Adipocyte (in vitro differentiated cells): ENCODE data around the gene PRAMEF1.

Experiments used
- DNase-seq: peaks from one replicate; pipeline ENCODE4 v3.0.0-alpha.2; 2015; ENCODE audit warnings: low read depth
- H3K27me3 ChIP-seq: replicated peaks from 2 replicates; pipeline ENCODE4 v1.7.0; 2013; ENCODE audit warnings: mild to moderate bottlenecking, low read length, moderate library complexity; ENCODE audit not compliant: control insufficient read depth, insufficient read depth
- H3K36me3 ChIP-seq: 2 replicates; pipeline ENCODE4 v1.7.0; 2013; ENCODE audit warnings: low read length, mild to moderate bottlenecking, moderate library complexity; ENCODE audit not compliant: control insufficient read depth, insufficient read depth, severe bottlenecking
- H3K4me1 ChIP-seq: 2 replicates; pipeline ENCODE4 v1.7.0; 2013; ENCODE audit warnings: mild to moderate bottlenecking, low read length, moderate library complexity; ENCODE audit not compliant: control insufficient read depth, insufficient read depth
- H3K4me3 ChIP-seq: 2 replicates; pipeline ENCODE4 v1.7.0; 2013; ENCODE audit warnings: mild to moderate bottlenecking, low read length, moderate library complexity
- H3K9ac ChIP-seq: 2 replicates; pipeline ENCODE4 v1.7.0; 2013; ENCODE audit warnings: mild to moderate bottlenecking, low read length, moderate library complexity
- H3K9me3 ChIP-seq: 2 replicates; pipeline ENCODE4 v1.7.0; 2013; ENCODE audit warnings: mild to moderate bottlenecking, low read length, moderate library complexity; ENCODE audit not compliant: control insufficient read depth

PRAMEF1 gene

DNA sequence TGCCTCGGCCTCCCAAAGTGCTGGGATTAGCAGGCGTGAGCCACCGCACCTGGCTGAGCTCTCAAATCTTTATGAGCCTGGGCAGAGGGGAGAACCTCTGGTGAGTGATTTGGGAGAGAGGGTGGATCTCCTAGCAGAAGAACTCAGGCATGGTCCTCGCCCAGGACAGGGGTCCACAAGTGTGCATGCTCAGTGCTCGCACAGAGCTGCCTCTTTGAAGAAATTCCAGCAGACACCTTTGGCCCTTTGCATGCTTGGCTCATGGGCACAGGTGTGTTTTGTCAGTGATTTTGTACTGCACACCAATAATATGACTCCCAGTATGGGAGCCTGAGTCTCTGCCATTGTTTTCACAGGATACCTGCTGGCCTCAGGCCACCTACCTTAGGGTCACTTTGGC is 29.4 kb upstream of the PRAMEF1 start:
- Histone ChIP-seq H3K4me3 (no peak overlapping the region), H3K9ac (no peak overlapping the region), H3K36me3 (no peaks in the 10 kb centered on the region), H3K4me1 (no peaks in the 10 kb centered on the region), H3K9me3 (no peaks in the 10 kb centered on the region), H3K27me3 (peaks cover 22% of the 10 kb centered on the region)
- no peak for DNase-seq

DNA sequence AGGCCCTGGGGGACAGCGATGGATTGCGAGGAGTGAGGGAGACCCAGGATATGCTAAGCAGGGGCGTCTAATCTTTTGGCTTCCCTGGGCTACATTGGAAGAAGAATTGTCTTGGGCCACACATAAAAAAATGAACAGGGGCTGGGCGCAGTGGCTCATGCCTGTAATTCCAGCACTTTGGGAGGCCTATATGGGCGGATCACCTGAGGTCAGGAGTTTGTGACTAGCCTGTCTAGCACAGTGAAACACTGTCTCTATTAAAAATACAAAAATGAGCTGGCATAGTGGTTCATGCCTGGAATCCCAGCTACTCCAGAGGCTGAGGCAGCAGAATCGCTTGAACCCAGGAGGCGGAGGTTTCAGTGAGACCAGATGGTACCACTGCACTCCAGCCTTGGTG is 28.4 kb upstream of the PRAMEF1 start:
- H3K9ac ChIP-seq: no peak overlapping the region

DNA sequence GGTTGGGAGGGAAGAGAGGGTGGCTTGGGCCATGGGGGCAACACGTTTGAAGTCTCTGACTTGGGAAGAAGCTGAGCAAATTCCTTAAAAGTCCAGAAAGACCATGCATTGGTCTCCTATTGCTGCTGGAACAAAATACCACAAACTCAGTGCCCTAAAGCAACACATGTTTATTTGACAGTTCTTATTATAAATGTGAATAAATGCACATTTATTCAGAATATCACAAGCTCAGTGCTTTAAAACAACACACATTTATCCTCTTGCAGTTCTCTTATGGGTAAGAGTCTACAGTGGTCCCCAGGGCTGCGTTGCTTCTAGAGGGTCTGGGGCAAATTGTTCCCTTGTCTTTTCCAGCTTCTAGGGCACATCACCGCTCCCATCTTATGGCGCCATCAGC is 27.7 kb upstream of the PRAMEF1 start:
- no peak for DNase-seq
- Histone ChIP-seq H3K4me3 (no peak overlapping the region), H3K27me3 (peaks cover 27% of the 10 kb centered on the region), H3K9ac (no peak overlapping the region), H3K4me1 (no peaks in the 10 kb centered on the region), H3K9me3 (peaks cover 7% of the 10 kb centered on the region), H3K36me3 (no peaks in the 10 kb centered on the region)

More for the DNA sequence above, 28.4 kb upstream of the PRAMEF1 start:
- Histone ChIP-seq H3K4me1 (no peaks in the 10 kb centered on the region), H3K27me3 (peaks cover 24% of the 10 kb centered on the region), H3K4me3 (no peak overlapping the region), H3K9me3 (peaks cover 6% of the 10 kb centered on the region), H3K36me3 (no peaks in the 10 kb centered on the region)
- DNase-seq: no peak

DNA sequence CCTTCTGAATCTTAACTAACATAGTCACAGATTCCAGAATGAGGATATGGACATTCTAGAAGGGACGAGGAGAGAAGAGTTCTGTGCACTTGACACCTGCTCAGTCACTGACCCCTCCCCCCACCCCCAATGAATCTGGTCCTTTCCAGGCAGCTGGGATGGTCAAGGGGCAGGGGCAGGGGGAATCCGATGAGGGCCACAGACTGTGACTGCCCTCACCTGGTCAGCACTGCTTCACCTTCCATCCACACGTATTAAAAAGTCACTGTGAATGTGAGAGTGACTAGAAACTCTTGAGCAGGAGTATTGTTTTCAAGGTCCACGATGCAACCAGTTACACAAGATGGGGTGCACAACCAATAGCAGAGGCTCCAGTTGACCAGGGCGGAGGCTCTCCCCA is 27.2 kb upstream of the PRAMEF1 start:
- H3K4me3 ChIP-seq: no peak overlapping the region
- no peaks in the 10 kb centered on the region for H3K36me3 ChIP-seq
- no peaks in the 10 kb centered on the region for H3K4me1 ChIP-seq
- H3K9ac ChIP-seq: no peak overlapping the region
- DNase-seq: no peak
- peaks cover 28% of the 10 kb centered on the region for H3K27me3 ChIP-seq
- H3K9me3 ChIP-seq: peaks cover 7% of the 10 kb centered on the region

DNA sequence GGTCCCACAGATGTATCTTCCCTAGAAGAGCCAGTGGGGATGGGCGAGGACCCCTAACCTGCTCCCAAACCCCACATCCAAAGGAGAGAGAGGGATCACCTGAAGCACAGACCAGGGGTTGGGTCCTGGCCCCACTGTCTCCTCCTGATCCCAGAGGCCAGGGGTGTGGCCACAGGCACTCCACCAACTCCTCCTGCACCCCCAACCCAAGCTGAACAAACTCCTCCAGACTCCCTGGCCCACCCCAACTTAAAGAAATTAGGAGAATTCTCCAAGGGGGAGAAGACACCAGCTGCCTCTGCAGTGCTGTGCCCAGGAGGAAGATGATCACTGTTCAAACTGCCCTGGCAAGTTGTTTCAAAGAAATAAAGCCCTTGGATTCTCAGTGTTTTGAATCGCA is 22.2 kb upstream of the PRAMEF1 start:
- H3K4me1 ChIP-seq: no peaks in the 10 kb centered on the region
- peaks cover 13% of the 10 kb centered on the region for H3K9me3 ChIP-seq
- peaks cover 45% of the 10 kb centered on the region for H3K27me3 ChIP-seq
- H3K4me3 ChIP-seq: no peak overlapping the region
- no peak for DNase-seq
- H3K36me3 ChIP-seq: no peaks in the 10 kb centered on the region
- H3K9ac ChIP-seq: no peak overlapping the region

DNA sequence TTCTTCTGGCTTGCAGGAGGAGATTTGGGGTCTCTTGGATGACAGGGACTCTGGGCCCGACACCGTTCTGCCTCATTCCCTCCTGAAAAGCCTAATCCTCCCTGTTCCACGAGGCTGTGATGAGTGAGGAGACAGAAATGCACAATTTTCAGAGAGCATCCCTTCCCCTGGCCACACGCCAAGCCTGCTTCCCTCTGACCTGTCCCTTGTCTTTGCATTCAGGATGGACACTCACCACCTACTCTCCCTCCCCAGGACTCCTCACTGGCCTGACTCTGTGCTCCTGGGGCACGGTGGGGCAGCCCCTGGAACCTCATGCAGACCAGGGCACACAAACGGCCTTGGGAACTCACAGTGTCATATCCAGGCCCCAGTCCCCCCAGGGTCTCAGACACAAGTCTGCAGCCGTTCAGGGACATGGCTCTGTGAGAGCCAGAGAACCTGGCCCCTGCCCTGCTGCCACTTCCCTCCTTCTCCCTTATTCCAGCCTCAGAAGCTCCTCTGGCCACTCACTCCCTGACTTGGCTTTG is 21.2 kb upstream of the PRAMEF1 start:
- Histone ChIP-seq H3K4me1 (no peaks in the 10 kb centered on the region), H3K36me3 (no peaks in the 10 kb centered on the region), H3K4me3 (no peak overlapping the region), H3K27me3 (peaks cover 45% of the 10 kb centered on the region), H3K9ac (no peak overlapping the region), H3K9me3 (peaks cover 20% of the 10 kb centered on the region)
- DNase-seq: no peak

DNA sequence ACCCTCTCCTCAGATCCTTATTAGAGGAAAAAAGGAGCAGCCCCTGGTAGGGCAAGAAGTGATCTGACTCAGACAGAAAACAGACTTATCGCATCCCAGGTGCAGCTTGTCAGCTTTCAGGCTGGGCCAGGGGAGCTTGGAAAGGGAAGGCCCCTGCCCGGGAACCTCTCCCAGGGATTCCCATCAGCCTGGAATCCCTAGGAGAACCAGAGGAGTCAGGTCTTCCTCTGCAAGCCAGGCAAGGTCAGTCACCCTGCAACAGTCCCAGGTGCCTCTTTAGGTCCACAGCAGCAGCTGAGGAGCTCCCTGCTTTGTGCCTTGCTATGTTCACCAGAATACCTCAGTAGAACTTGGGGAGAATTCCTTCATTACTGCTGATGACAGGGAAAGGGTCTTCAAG is 20.6 kb upstream of the PRAMEF1 start:
- H3K27me3 ChIP-seq: peaks cover 49% of the 10 kb centered on the region
- DNase-seq: no peak
- no peaks in the 10 kb centered on the region for H3K36me3 ChIP-seq
- H3K9me3 ChIP-seq: peaks cover 20% of the 10 kb centered on the region
- no peak overlapping the region for H3K9ac ChIP-seq
- no peaks in the 10 kb centered on the region for H3K4me1 ChIP-seq
- H3K4me3 ChIP-seq: no peak overlapping the region

DNA sequence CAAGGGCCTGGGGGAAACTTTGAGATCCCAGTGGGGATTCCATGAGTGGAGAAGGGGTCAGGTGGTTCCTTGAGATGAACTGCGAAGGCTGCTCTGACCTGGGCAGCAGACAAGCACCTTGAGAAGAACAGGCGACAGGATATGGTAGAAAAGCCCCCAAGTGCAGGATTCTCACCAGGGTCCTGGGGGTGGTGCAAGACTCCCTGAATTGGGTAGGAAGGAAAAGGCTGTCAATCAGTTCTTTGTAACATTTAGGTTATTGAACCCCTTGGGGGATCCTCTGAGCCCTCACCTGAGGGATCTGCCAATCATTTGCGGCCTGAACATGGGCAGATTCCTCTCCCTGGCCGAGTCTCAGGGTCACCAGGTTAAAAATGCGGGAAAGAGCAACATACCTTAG is 20.0 kb upstream of the PRAMEF1 start:
- Histone ChIP-seq H3K4me3 (no peak overlapping the region), H3K27me3 (peaks cover 52% of the 10 kb centered on the region), H3K4me1 (no peaks in the 10 kb centered on the region), H3K9ac (no peak overlapping the region), H3K36me3 (no peaks in the 10 kb centered on the region), H3K9me3 (peaks cover 20% of the 10 kb centered on the region)
- DNase-seq: no peak

DNA sequence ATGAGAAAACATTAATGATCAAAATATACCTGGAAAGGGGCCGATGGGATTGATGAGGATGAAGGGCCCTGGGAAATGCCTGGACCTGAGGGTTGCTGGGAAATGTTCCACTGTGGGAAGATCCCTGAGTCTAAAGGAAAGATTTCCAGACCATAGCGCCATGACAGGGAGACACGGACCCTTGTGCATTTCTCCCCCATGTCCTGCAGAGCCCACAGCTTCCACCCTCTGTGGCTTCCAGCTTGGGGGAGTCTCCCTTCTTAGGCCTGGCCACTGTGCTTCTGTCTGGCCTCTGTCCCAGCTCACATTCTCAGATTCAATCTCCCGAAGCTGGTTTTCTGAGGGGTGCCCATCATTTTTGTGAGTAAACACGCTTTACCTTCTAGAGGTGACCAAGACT is 18.7 kb upstream of the PRAMEF1 start:
- no peaks in the 10 kb centered on the region for H3K36me3 ChIP-seq
- peaks cover 50% of the 10 kb centered on the region for H3K27me3 ChIP-seq
- H3K9me3 ChIP-seq: peaks cover 17% of the 10 kb centered on the region
- no peaks in the 10 kb centered on the region for H3K4me1 ChIP-seq
- no peak overlapping the region for H3K4me3 ChIP-seq
- H3K9ac ChIP-seq: no peak overlapping the region
- DNase-seq: no peak

DNA sequence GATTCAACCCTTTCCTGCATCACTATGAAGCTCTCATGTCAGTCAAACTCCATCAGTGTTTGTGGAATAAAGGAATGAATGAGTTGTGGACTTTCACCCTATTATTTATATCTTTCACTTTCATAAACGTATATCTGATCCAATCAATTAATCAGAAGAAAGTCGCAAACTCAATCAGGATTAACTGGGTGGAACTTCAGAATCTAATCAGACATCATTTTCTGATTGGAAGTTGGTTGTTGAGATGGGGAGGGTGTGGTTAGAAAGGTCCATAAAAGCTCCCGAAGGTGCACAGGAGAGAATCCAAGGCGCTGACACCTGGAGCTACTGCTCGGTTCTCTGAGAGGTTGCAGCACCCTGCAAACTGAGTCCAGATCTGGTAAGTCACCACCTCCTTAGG is 17.8 kb upstream of the PRAMEF1 start, which contains the start of gene PRAMEF12:
TSS of gene PRAMEF12 (plus strand) at position 301 of the 400 bp plus-strand sequence. CDS start 1,130 bp downstream, outside the sequence.
- Histone ChIP-seq H3K27me3 (peaks cover 47% of the 10 kb centered on the region), H3K36me3 (no peaks in the 10 kb centered on the region), H3K4me3 (no peak within 1 kb of the TSS), H3K9ac (no peak within 1 kb of the TSS), H3K4me1 (no peaks in the 10 kb centered on the region), H3K9me3 (peaks cover 13% of the 10 kb centered on the region)
- no peak for DNase-seq

DNA sequence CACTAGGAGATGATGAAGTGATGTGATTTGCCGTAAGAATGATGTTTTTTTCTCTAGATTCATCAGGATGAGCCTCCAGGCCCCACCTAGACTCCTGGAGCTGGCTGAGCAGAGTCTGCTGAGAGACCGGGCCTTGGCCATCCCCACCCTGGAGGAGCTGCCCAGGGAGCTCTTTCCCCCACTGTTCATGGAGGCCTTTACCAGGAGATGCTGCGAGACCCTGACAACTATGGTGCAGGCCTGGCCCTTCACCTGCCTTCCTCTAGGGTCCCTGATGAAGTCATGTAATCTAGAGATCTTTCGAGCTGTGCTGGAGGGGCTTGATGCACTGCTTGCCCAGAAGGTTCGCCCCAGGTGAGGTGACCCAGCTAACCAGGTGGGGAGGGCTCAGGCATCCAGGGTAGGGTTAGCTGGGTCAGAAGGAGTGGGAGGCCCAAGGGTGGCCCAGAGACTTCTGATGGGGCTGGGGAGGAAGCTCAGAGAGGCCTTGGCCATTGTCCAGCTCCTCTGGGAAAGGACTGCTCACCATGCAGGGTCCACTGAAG is 16.3 kb upstream of the PRAMEF1 start:
- Histone ChIP-seq H3K36me3 (no peaks in the 10 kb centered on the region), H3K9me3 (peaks cover 13% of the 10 kb centered on the region), H3K4me1 (no peaks in the 10 kb centered on the region), H3K4me3 (no peak overlapping the region), H3K27me3 (peaks cover 37% of the 10 kb centered on the region), H3K9ac (no peak overlapping the region)
- no peak for DNase-seq

DNA sequence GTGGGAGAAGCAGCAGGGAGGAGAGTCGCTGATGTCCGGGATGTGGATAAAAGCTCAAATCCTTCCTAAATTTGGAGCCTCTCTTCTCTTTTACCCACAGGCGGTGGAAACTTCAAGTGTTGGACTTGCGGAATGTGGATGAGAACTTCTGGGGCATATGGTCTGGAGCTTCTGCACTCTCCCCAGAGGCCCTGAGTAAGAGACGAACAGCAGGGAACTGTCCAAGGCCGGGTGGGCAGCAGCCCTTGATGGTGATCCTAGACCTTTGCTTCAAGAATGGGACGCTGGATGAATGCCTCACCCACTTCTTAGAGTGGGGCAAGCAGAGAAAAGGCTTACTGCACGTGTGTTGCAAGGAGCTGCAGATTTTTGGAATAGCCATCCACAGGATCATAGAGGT is 15.8 kb upstream of the PRAMEF1 start:
- H3K27me3 ChIP-seq: peaks cover 37% of the 10 kb centered on the region
- DNase-seq: no peak
- H3K9ac ChIP-seq: no peak overlapping the region
- no peaks in the 10 kb centered on the region for H3K36me3 ChIP-seq
- no peaks in the 10 kb centered on the region for H3K4me1 ChIP-seq
- H3K4me3 ChIP-seq: no peak overlapping the region
- H3K9me3 ChIP-seq: peaks cover 13% of the 10 kb centered on the region
